Endodermal cell (in vitro differentiated cells): Measurements from ENCODE around the gene PAQR8. TPM values are rescaled to one million over a fixed set of nuclear protein-coding genes. Genes with fewer than 3 reads are reported as not detected.

Experiments used
- DNase-seq: peaks from one replicate; pipeline ENCODE4 v3.0.0-alpha.2; 2017
- H3K27ac ChIP-seq: 2 replicates; pipeline ENCODE4 v1.5.1; 2013; ENCODE audit warnings: mild to moderate bottlenecking, low read depth, low read length, moderate library complexity
- H3K27me3 ChIP-seq: 2 replicates; pipeline ENCODE4 v1.6.1; 2013; ENCODE audit warnings: mild to moderate bottlenecking, low read length, moderate library complexity; ENCODE audit not compliant: insufficient read depth, control insufficient read depth, poor library complexity, severe bottlenecking
- H3K36me3 ChIP-seq: 2 replicates; pipeline ENCODE4 v1.7.0; 2013; ENCODE audit warnings: mild to moderate bottlenecking, low read length, moderate library complexity; ENCODE audit not compliant: control insufficient read depth, insufficient read depth
- H3K4me1 ChIP-seq: one replicate; pipeline ENCODE4 v1.7.0; 2013; ENCODE audit warnings: low read length; ENCODE audit not compliant: control insufficient read depth, insufficient read depth
- H3K4me3 ChIP-seq: 2 replicates; pipeline ENCODE4 v1.5.1; 2013; ENCODE audit warnings: mild to moderate bottlenecking, low read length, moderate library complexity
- H3K9ac ChIP-seq: 2 replicates; pipeline ENCODE4 v1.6.1; 2013; ENCODE audit warnings: mild to moderate bottlenecking, low read length, moderate library complexity; ENCODE audit not compliant: poor library complexity, severe bottlenecking; ENCODE audit errors: extremely low read depth
- H3K9me3 ChIP-seq: 2 replicates; pipeline ENCODE4 v1.6.1; 2013; ENCODE audit warnings: mild to moderate bottlenecking, low read length, moderate library complexity; ENCODE audit not compliant: control insufficient read depth
- H3K27ac Mint-ChIP-seq: 2 replicates; pipeline ENCODE4 v1.8.0; 2020; ENCODE audit warnings: mixed read lengths
- H3K27me3 Mint-ChIP-seq: 2 replicates; pipeline ENCODE4 v1.8.0; 2021; ENCODE audit warnings: mild to moderate bottlenecking, mixed read lengths; ENCODE audit not compliant: insufficient read depth
- H3K36me3 Mint-ChIP-seq: 2 replicates; pipeline ENCODE4 v1.8.0; 2020; ENCODE audit warnings: low read depth, mixed read lengths
- H3K4me1 Mint-ChIP-seq: 2 replicates; pipeline ENCODE4 v1.8.0; 2020; ENCODE audit warnings: mixed read lengths
- H3K4me3 Mint-ChIP-seq: 2 replicates; pipeline ENCODE4 v1.8.0; 2020; ENCODE audit warnings: mild to moderate bottlenecking, moderate library complexity, mixed read lengths
- H3K9me3 Mint-ChIP-seq: 2 replicates; pipeline ENCODE4 v1.8.0; 2020; ENCODE audit warnings: mild to moderate bottlenecking, mixed read lengths
- CTCF ChIP-seq: fragments of 200-600 bp; sonication (generic); conservative IDR thresholded peaks from 2 replicates; pipeline ENCODE4 v1.5.0; 2021; ENCODE audit warnings: antibody characterized with exemption, mild to moderate bottlenecking
- WGBS, 2 experiments: methylation state at CpG; one replicate each; pipeline versions ENCODE4 v1.1.5 to v1.1.7; 2013; ENCODE audit warnings: missing lambda C conversion rate in 2 of 2, mixed read lengths in 1 of 2; ENCODE audit not compliant: insufficient coverage in 1 of 2, insufficient read length in 1 of 2; 5-methylcytosine and 5-hydroxymethylcytosine counted together
- total RNA-seq, 2 donors: library from RNA; stranded (reverse); fragmentation: NEBNext Ultra II Directional in 1 of 2; extraction: Animal tissue kit (Norgen Biotek cat#: 25700) in 1 of 2; gene quantifications; 2 replicates in 1 of 2; 3 replicates in 1 of 2; pipeline ENCODE4 v1.2.1, GENCODE V29; 2021

The PAQR8 gene
- total RNA-seq, 2 donors from 2014 or later = 5.9 to 6.7 TPM

- H3K4me1 ChIP-seq = no peaks in the 10 kb centered on the region
- peaks cover 18% of the 10 kb centered on the region for H3K9me3 Mint-ChIP-seq
- H3K4me1 Mint-ChIP-seq = peaks cover 10% of the 10 kb centered on the region
- DNase-seq = no peak
- no peaks in the 10 kb centered on the region for H3K36me3 ChIP-seq
- TF ChIP-seq CTCF = no peak
- no peaks in the 10 kb centered on the region for H3K27me3 Mint-ChIP-seq
- no peak overlapping the region for H3K9ac ChIP-seq
- H3K27ac ChIP-seq = no peak overlapping the region
- no peak overlapping the region for H3K27ac Mint-ChIP-seq
- peaks cover 16% of the 10 kb centered on the region for H3K9me3 ChIP-seq
- 93 to 100% methylated on average over 1 of the region's 1 CpG for WGBS, 2 experiments
- H3K4me3 ChIP-seq = no peak overlapping the region
- H3K27me3 ChIP-seq = no peaks in the 10 kb centered on the region
- H3K4me3 Mint-ChIP-seq = no peak overlapping the region
- H3K36me3 Mint-ChIP-seq = peaks cover 1% of the 10 kb centered on the region
These were observed 27.3 kb downstream of the PAQR8 start for GRCh38 chr6:52389264-52389625.

GRCh38 chr6:52389626-52390360 is 27.8 kb downstream of the PAQR8 start:
- H3K9ac ChIP-seq = no peak overlapping the region
- 90 to 91% methylated on average over 7 to 8 of the region's 8 CpGs for WGBS, 2 experiments
- no peak overlapping the region for H3K27ac Mint-ChIP-seq
- TF ChIP-seq CTCF = no peak
- H3K27me3 Mint-ChIP-seq = no peaks in the 10 kb centered on the region
- H3K4me1 ChIP-seq = no peaks in the 10 kb centered on the region
- peaks cover 10% of the 10 kb centered on the region for H3K4me1 Mint-ChIP-seq
- no peak overlapping the region for H3K4me3 Mint-ChIP-seq
- no peaks in the 10 kb centered on the region for H3K36me3 ChIP-seq
- no peak overlapping the region for H3K27ac ChIP-seq
- peaks cover 1% of the 10 kb centered on the region for H3K36me3 Mint-ChIP-seq
- H3K9me3 ChIP-seq = peaks cover 16% of the 10 kb centered on the region
- no peak overlapping the region for H3K4me3 ChIP-seq
- H3K9me3 Mint-ChIP-seq = peaks cover 18% of the 10 kb centered on the region
- no peaks in the 10 kb centered on the region for H3K27me3 ChIP-seq
- no peak for DNase-seq

GRCh38 chr6:52390361-52390727 is 28.4 kb downstream of the PAQR8 start:
- peaks cover 1% of the 10 kb centered on the region for H3K36me3 Mint-ChIP-seq
- no peak for DNase-seq
- peaks cover 18% of the 10 kb centered on the region for H3K9me3 Mint-ChIP-seq
- H3K27me3 Mint-ChIP-seq = no peaks in the 10 kb centered on the region
- peaks cover 10% of the 10 kb centered on the region for H3K4me1 Mint-ChIP-seq
- Histone ChIP-seq H3K9me3 (peaks cover 16% of the 10 kb centered on the region), H3K9ac (no peak overlapping the region), H3K27ac (no peak overlapping the region), H3K4me1 (no peaks in the 10 kb centered on the region), H3K27me3 (no peaks in the 10 kb centered on the region), H3K36me3 (no peaks in the 10 kb centered on the region), H3K4me3 (no peak overlapping the region)
- 92 to 100% methylated on average over 1 to 4 of the region's 4 CpGs for whole genome bisulfite sequencing, 2 experiments
- TF ChIP-seq CTCF = no peak
- H3K4me3 Mint-ChIP-seq = no peak overlapping the region
- no peak overlapping the region for H3K27ac Mint-ChIP-seq
